Kidney (tissue), 14 donors: ENCODE measurements around the gene KRT78. TPM values are rescaled to one million over a fixed set of nuclear protein-coding genes. Genes with fewer than 3 reads are reported as not detected.

Experiments
- DNase-seq, 5 donors: peaks; one replicate each; pipeline ENCODE4 v3.0.0-alpha.2; 2013 to 2020
- FAIRE-seq: peaks from 2 replicates; lab custom pipeline; 2012; peaks lifted over from hg19 to GRCh38; lab: Jason Lieb, UNC
- H3K27ac ChIP-seq, 2 donors: one replicate each; pipeline ENCODE4 v1.7.0; 2013; ENCODE audit warnings: low read depth in 2 of 2, low read length in 2 of 2, inconsistent platforms in 1 of 2
- H3K27me3 ChIP-seq: one replicate; pipeline ENCODE4 v1.7.1; 2013; ENCODE audit warnings: low read length, inconsistent platforms; ENCODE audit not compliant: control insufficient read depth, insufficient read depth
- H3K36me3 ChIP-seq, 3 donors: one replicate each; pipeline versions ENCODE4 v1.7.0 to v1.7.1; 2013; ENCODE audit warnings: low read length in 3 of 3, control low read depth in 1 of 3, inconsistent platforms in 1 of 3; ENCODE audit not compliant: insufficient read depth in 3 of 3, control insufficient read depth in 2 of 3
- H3K4me1 ChIP-seq, 3 donors: one replicate each; pipeline versions ENCODE4 v1.7.0 to v1.7.1; 2013; ENCODE audit warnings: low read length in 3 of 3, inconsistent platforms in 1 of 3, low read depth in 1 of 3; ENCODE audit not compliant: control insufficient read depth in 2 of 3, insufficient read depth in 2 of 3
- H3K4me3 ChIP-seq, 3 donors: one replicate each; pipeline versions ENCODE4 v1.7.0 to v1.8.1; 2013; ENCODE audit warnings: low read length in 3 of 3, control low read depth in 1 of 3, inconsistent platforms in 1 of 3
- H3K9ac ChIP-seq, 3 donors: one replicate each; pipeline versions ENCODE4 v1.7.0 to v1.7.1; 2013; ENCODE audit warnings: low read length in 3 of 3, control low read depth in 1 of 3, inconsistent platforms in 1 of 3
- H3K9me3 ChIP-seq, 3 donors: one replicate each; pipeline versions ENCODE4 v1.7.0 to v1.7.1; 2013; ENCODE audit warnings: low read length in 3 of 3, control low read depth in 1 of 3, inconsistent platforms in 1 of 3; ENCODE audit not compliant: control insufficient read depth in 2 of 3, insufficient read depth in 1 of 3
- intact Hi-C: fragments of 100-400 bp; cut with DNase I; formaldehyde crosslinking; loops from one replicate; pipeline ENCODE4 v1.11.1; 2022
- polyA plus RNA-seq: library from polyadenylated mRNA; stranded (reverse); fragments of 350-450 nt; fragmentation: Illumina TruSeq; extraction: RNeasy Lipid Tissue Mini Kit (QIAGEN cat#74804); gene quantifications from one replicate; pipeline ENCODE4 v1.2.3, GENCODE V29; 2014; ENCODE audit warnings: low read depth, low replicate concordance; ENCODE audit not compliant: insufficient read depth
- total RNA-seq: library from RNA; stranded (reverse); fragmentation: NEBNext Ultra II Directional; extraction: Animal tissue kit (Norgen Biotek cat#: 25700); gene quantifications from one replicate; pipeline ENCODE4 v1.2.1, GENCODE V29; 2021
- TF ChIP-seq, protein P1 (sequence below): IDR thresholded peaks from 3 replicates; pipeline ENCODE4 v1.5.1; 2012; ENCODE audit warnings: mild to moderate bottlenecking, moderate library complexity, borderline replicate concordance; ENCODE audit not compliant: insufficient read depth; ENCODE audit errors: extremely low read depth
- donor health status: control.
- donor health status: control.
- donor health status: control.
- donor health status: control.
- donor health status: control.
- donor health status: DM: yes; HTN: yes; CAD: no.
- donor health status: Normal renal cell carcinoma (clear cell type).

Gene KRT78
- total and polyA plus RNA-seq, 2 donors from 2014 or later, result not detected

DNA sequence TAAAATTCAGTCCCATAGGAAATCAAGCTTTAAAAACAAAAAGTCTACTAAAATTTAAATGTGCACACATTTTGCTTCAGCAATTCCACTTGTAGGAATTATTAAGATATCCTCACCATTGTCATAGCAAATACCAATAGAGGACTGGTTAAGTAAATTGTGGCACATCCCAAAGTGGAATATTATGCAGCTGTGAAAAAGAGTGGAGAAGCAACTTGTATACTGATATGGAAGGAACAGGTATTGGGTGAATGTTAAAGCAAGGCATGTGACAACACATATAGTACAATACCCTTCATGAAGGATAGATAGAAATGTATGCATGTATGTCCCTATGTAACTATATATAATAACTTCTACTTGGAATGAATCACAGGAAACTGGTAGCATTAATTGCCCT is 44.2 kb upstream of the KRT78 start:
- H3K27me3 ChIP-seq, result no peaks in the 10 kb centered on the region
- H3K9me3 ChIP-seq, result no peaks in the 10 kb centered on the region
- H3K9ac ChIP-seq, result no peak overlapping the region
- DNase-seq (no peak), FAIRE-seq (no peak)
- H3K36me3 ChIP-seq, result no peaks in the 10 kb centered on the region
- intact Hi-C loops, result no loop called here
- H3K4me3 ChIP-seq, result no peak overlapping the region
- H3K4me1 ChIP-seq, result no peaks in the 10 kb centered on the region
- no peak overlapping the region for H3K27ac ChIP-seq
- TF ChIP-seq, protein P1, sequence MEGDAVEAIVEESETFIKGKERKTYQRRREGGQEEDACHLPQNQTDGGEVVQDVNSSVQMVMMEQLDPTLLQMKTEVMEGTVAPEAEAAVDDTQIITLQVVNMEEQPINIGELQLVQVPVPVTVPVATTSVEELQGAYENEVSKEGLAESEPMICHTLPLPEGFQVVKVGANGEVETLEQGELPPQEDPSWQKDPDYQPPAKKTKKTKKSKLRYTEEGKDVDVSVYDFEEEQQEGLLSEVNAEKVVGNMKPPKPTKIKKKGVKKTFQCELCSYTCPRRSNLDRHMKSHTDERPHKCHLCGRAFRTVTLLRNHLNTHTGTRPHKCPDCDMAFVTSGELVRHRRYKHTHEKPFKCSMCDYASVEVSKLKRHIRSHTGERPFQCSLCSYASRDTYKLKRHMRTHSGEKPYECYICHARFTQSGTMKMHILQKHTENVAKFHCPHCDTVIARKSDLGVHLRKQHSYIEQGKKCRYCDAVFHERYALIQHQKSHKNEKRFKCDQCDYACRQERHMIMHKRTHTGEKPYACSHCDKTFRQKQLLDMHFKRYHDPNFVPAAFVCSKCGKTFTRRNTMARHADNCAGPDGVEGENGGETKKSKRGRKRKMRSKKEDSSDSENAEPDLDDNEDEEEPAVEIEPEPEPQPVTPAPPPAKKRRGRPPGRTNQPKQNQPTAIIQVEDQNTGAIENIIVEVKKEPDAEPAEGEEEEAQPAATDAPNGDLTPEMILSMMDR, result no peak

DNA sequence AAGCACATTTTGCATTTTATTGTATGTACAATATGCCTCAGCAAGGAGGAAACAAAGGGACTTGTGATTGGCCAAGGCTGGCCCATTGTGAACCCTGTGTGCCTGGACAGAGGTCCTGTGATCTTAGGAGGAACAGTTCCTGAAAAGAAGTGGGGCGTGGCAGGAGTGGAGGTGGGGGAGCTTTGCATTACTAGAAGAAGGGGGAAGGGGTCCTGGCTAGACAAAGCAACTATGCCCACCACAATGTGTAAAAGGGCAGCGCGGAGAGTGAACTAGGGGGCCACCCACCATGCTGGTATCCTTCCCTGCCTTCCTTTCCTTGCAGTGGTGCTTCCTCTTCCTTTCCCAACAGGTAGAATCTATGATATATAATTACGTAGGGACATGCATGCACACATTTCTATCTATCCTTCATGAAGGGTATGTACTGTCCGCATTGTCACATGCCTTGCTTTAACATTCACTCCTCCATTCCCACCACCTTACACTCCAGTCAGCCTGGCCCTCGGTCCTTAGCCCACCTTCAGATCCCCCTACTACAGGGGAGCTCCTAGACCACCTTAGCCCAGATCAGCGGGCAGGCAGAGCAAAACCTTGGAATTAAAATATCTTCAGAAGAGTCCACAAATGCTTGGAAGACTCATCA is 43.5 kb upstream of the KRT78 start:
- no peak for FAIRE-seq
- TF ChIP-seq, protein P1, result no peak
- intact Hi-C loops, result no loop called here

DNA sequence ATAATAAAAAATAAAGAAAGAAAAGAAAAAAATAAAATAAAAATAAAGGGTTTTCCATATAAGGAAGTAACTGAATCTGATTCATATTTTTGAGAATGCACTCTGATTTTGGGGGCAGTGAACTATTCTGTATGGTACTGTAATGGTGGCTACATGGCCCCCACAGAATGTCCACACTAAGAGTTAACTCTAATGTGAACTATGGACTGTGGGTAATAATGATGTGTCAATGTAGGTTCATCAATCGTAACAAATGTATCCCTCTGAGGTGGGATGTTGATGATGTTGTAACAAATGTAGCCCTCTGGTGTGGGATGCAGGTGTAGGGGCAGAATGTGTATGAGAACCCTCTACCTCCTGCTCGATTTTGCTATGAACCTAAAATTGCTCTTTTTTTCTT is 42.2 kb upstream of the KRT78 start:
- Histone ChIP-seq H3K9me3 (no peaks in the 10 kb centered on the region), H3K4me1 (no peaks in the 10 kb centered on the region), H3K27me3 (no peaks in the 10 kb centered on the region), H3K36me3 (no peaks in the 10 kb centered on the region), H3K9ac (no peak overlapping the region), H3K4me3 (no peak overlapping the region), H3K27ac (no peak overlapping the region)
- TF ChIP-seq, protein P1, result no peak
- no peak for DNase-seq
- intact Hi-C loops, result no loop called here
- FAIRE-seq, result no peak

More for the DNA sequence above, 43.5 kb upstream of the KRT78 start:
- Histone ChIP-seq H3K9me3 (no peaks in the 10 kb centered on the region), H3K9ac (no peak overlapping the region), H3K4me1 (no peaks in the 10 kb centered on the region), H3K36me3 (no peaks in the 10 kb centered on the region), H3K4me3 (no peak overlapping the region), H3K27ac (no peak overlapping the region), H3K27me3 (no peaks in the 10 kb centered on the region)
- DNase-seq, result no peak

DNA sequence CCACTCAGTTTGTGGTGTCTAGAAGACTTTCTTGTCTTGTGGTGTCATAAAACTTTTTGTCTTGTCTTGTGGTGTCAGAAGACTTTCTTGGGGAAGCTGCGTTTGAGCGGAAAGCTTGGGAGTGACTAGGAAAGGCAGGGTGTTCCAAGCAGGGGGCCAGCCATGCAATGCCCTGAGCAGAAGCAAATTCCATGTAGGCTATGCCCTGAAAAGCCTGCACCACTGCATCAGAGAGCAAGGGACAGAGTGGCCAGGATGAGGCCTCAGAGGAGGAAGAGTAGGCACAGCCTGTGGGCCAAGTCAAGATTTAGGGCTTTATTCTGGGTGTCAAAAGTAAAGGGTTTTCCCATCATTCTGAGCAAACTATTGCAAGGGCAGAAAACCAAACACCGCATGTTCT is 41.6 kb upstream of the KRT78 start:
- Histone ChIP-seq H3K4me3 (no peak overlapping the region), H3K4me1 (no peaks in the 10 kb centered on the region), H3K36me3 (no peaks in the 10 kb centered on the region), H3K27ac (no peak overlapping the region), H3K9ac (no peak overlapping the region), H3K9me3 (no peaks in the 10 kb centered on the region), H3K27me3 (no peaks in the 10 kb centered on the region)
- intact Hi-C loops, result no loop called here
- no peak for FAIRE-seq
- DNase-seq, result no peak
- TF ChIP-seq, protein P1, result no peak
